GM23338 (cell line): ENCODE data around the gene LUC7L2.
"Not testable (repeated sequence)": the region's sequence is repeated elsewhere in the genome, so short reads cannot be mapped to it uniquely, and the experiment has no call there.

ENCODE experiments used
- CREB1 ChIP-seq: fragments of 250-450 bp; sonication (Bioruptor Pico); IDR thresholded peaks from 2 replicates; pipeline ENCODE4 v1.5.0; 2020; ENCODE audit warnings: low read depth, mild to moderate bottlenecking, moderate library complexity
- CTCF ChIP-seq, 2 experiments: fragments of 200-600 bp in 1 of 2; sonication (generic) in 1 of 2; conservative IDR thresholded peaks; 2 replicates each; pipeline versions ENCODE4 v1.5.1 to v1.6.1; 2016 to 2017; ENCODE audit warnings: antibody characterized with exemption in 2 of 2, low read depth in 2 of 2, mild to moderate bottlenecking in 2 of 2, moderate library complexity in 1 of 2
- ETS1 ChIP-seq: IDR thresholded peaks from 2 replicates; pipeline ENCODE4 v1.6.1; 2016; ENCODE audit warnings: antibody characterized with exemption
- EZH2 ChIP-seq: fragments of 200-600 bp; sonication (generic); IDR thresholded peaks from one replicate; pipeline ENCODE4 v1.8.0; 2017; ENCODE audit warnings: antibody characterized with exemption, mild to moderate bottlenecking, low read depth; ENCODE audit not compliant: unreplicated experiment
- EZH2phosphoT487 ChIP-seq: fragments of 200-600 bp; sonication (generic); IDR thresholded peaks from one replicate; pipeline ENCODE4 v1.8.1; 2018; ENCODE audit warnings: antibody characterized with exemption; ENCODE audit not compliant: unreplicated experiment
- JUNB ChIP-seq: IDR thresholded peaks from one replicate; pipeline ENCODE4 v1.6.1; 2016; ENCODE audit warnings: antibody characterized with exemption; ENCODE audit not compliant: unreplicated experiment
- NANOG ChIP-seq: IDR thresholded peaks from 2 replicates; pipeline ENCODE4 v1.6.1; 2016; ENCODE audit warnings: antibody characterized with exemption, borderline replicate concordance
- POLR2AphosphoS5 ChIP-seq: IDR thresholded peaks from 2 replicates; pipeline ENCODE4 v1.6.1; 2016; ENCODE audit warnings: antibody characterized with exemption, low read depth
- REST ChIP-seq: IDR thresholded peaks from one replicate; pipeline ENCODE4 v1.6.1; 2018; ENCODE audit warnings: antibody characterized with exemption; ENCODE audit not compliant: unreplicated experiment
- STAT1 ChIP-seq: IDR thresholded peaks from one replicate; pipeline ENCODE4 v1.6.1; 2016; ENCODE audit warnings: antibody characterized with exemption; ENCODE audit not compliant: unreplicated experiment
- ZNF114 ChIP-seq: fragments of 250-450 bp; sonication (Bioruptor Pico); IDR thresholded peaks from 2 replicates; pipeline ENCODE4 v1.5.0; 2020; ENCODE audit warnings: mild to moderate bottlenecking, moderate library complexity
- ZNF331 ChIP-seq: fragments of 250-450 bp; sonication (Bioruptor Pico); IDR thresholded peaks from 2 replicates; pipeline ENCODE4 v1.5.0; 2020; ENCODE audit warnings: low read depth, mild to moderate bottlenecking, moderate library complexity
- ZNF462 ChIP-seq: fragments of 250-450 bp; sonication (Bioruptor Pico); IDR thresholded peaks from 2 replicates; pipeline ENCODE4 v1.5.0; 2020; ENCODE audit warnings: mild to moderate bottlenecking, moderate library complexity

GRCh38 chr7:139468281-139468680 is 108.6 kb downstream of the LUC7L2 start:
- TF ChIP-seq CTCF (conservative IDR thresholded peaks at IDR 0.05; ENCODE audit: low read depth in 2 of 2); EZH2phosphoT487; EZH2; POLR2AphosphoS5; REST; JUNB; CREB1 (CRISPR knock-in tag); ETS1; STAT1; ZNF462 (CRISPR knock-in tag); ZNF114 (CRISPR knock-in tag); ZNF331 (CRISPR knock-in tag); NANOG: not testable (repeated sequence)
